NCI-H748 treated with DMSO at 0.1 percent for 48 hours (cell line): ENCODE measurements around the gene AOPEP.

ENCODE experiments used
- DNase-seq: peaks from one replicate; lab custom pipeline; 2025; lab: John Stamatoyannopoulos, UW

Gene AOPEP

DNA sequence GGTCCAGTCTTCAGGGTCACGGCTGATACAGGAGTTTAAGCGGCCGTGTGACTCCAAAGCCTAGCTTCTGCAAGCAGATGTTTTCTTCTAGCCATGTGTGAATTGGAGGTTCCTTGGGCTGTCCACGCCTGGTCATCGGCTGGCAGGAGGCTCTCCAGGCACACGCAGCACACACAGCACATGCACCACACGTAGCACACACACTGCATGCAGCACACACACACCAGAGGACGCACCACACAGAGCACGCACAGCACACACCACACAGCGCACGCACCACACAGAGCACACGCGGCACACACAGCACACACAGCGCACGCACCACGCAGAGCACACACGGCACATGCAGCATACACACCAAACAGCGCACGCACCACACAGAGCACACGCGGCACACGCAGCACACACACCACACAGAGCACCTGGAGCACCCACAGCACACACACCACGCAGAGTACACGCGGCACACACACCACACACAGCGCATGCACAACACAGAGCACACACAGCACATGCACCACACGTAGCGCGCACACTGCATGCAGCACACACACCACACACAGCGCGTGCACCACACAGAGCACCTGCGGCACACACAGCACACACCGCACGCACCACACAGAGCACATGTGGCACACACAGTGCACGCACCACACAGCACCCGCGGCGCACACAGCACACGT lies 356.7 kb downstream of the AOPEP start:
- DNase-seq: no peak

DNA sequence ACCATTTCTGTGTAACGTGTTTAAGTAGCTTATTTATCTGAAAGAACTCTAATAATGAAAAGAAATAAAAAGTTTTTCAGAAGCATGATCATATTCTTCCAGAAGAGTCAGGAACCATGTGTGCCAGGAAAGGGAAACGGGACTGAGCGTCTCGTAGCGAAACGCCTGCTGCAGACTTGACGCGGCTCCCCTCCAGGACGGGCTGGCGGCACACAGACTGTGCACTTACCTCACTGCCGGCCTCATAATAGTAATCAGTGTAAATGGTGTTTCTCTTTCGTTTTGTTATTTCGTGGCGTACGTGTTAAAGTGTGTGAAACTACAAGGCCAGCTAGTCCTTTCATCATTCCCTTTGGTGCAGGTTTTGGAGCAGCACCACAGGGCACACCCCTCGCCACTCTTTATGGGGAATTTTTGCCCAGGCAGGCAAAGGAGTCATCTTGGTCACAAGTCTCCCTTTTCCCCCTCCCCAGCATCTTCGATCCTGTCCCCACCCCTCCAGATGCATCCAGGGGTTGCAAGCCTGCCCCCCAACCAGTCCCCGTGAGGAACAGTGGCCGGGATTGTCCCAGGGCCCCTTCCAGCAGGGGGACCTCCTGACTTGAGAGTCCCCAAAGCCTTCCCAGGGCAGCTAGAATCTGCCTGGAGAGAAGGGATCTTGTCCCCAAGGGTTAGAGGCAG lies 357.9 kb downstream of the AOPEP start:
- DNase-seq: no peak

- no peak for DNase-seq
Measured at GRCh38 chr9:95085036-95085770, 358.7 kb downstream of the AOPEP start.

GRCh38 chr9:95085861-95086563 lies 359.5 kb downstream of the AOPEP start:
- DNase-seq: no peak

DNA sequence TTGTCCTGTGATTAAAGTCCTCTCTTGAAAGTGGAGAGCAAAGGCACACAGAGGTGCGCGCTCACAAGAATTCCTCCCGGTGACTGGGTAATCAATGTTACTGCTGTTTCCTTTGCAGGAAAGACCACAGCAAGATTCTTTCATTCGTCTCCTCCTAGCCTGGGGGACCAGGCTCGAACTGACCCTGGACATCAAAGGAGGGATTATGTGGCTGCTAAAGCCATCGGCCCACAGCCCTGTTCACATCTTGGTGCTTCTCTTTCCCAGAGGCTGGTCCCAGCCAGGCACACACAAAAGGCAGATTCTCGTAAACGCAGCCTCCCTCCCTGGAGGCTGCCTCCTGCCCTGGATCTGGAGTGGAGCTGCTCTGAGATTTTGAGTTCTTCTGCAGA lies 360.1 kb downstream of the AOPEP start:
- DNase-seq: no peak

GRCh38 chr9:95087659-95088242 lies 361.3 kb downstream of the AOPEP start:
- DNase-seq: no peak

DNA sequence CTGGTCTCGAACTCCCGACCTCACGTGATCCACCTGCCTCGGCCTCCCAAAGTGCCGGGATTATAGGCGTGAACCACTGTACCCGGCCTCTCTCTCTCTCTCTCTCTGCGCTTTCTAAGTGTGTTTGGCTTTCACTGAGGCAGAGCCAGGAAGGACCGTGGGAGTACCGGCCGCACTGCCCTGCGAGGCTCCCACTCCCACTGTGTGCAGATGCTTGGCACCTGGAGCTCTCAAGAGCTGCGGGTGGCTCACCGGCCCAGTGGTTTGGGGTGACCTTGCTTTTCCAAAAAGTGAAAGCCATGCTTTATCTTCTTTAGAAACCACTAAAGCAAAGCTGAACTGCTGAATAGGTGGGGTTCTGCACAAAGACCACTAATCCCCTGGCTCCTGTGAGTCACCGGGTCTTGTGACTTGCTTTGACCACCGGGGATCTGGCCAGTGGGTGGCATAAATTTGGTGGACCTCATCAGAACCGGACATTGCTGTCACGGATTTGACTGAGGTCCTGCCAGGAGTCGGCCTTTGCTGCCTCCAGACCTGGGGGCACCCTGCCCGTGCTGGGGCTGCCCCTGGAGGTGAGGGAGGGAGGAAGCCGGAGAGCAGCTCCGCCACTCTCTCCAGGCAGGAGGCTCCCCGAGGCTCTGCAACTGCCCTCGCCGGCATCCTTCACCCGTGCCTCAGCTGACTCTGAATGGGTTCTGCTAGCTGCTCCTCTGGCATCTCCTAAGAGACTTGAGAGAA lies 362.1 kb downstream of the AOPEP start:
- DNase-seq: no peak

DNA sequence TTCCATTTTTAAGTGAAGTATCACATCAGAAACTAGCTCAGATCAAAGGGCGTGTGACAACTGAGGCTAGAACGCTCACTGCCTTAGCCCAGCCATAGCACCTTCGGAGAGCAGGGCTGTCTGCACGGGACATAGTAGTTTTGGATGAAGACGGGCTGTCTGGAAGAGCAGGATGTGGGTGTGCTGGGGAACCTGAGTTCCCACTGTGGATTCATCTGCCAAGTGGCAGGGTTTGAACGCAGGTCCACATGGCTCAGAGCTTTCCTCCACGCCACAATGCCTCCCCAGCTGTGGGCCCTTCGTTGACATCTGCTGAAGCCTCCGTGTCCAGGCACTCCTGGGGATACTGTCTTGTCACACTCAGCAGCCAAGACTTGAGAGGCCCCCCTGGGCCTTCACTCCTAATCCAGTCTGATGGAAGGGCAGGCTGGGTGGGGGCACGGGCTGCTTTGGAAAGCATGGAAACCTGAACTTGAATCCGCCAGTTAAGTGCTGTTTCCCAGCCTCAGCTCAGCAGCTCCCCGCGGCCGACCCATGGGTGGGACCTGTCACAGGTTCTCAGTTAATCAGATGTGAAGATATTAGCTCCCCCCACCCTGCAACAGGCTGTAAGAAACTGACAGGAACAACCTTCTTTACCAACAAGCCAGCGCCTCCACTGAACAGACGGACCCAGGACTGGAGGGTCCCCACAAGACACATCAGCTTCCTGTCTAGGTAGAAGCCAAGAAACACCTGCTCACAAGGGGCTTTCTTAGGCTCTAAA lies 362.9 kb downstream of the AOPEP start:
- no peak for DNase-seq

DNA sequence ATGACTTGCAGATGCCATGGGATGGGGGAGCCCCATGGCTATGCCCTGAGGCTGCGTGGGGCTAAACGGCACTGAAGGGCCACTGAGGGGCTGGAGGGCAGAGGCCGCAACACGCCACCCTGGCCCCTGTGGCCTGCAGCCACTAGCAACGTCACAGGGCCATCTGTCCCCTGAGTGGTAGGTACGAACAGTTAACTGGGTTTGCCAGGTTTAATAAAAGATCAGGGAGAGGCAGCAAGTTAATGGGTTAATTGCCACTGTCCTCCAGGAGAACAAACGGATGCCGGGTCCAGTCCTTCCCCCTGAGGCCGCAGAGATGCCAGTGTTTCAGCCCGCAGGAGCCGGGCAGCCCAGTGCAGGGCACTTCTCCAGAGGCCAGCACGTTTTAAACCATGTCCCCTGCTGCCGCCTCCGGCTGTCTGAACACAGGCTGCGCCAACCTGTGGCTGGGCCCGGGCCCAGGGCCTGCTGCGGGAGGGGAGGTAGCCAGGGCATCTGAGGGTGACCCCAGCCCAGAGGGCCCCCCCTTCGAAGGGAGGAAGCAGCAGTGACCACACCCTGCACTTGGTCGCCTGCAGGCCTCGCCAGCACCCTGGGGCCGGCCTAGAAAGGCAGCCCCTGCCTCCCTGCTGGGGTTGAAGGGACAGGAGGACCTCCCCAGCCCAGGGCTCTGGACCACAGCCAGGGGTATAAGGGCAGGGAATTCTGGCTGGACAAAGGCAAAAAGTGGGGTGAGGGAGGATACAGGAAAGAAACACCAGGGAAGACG lies 363.7 kb downstream of the AOPEP start:
- DNase-seq: no peak

GRCh38 chr9:95090871-95091577 lies 364.5 kb downstream of the AOPEP start:
- no peak for DNase-seq

DNA sequence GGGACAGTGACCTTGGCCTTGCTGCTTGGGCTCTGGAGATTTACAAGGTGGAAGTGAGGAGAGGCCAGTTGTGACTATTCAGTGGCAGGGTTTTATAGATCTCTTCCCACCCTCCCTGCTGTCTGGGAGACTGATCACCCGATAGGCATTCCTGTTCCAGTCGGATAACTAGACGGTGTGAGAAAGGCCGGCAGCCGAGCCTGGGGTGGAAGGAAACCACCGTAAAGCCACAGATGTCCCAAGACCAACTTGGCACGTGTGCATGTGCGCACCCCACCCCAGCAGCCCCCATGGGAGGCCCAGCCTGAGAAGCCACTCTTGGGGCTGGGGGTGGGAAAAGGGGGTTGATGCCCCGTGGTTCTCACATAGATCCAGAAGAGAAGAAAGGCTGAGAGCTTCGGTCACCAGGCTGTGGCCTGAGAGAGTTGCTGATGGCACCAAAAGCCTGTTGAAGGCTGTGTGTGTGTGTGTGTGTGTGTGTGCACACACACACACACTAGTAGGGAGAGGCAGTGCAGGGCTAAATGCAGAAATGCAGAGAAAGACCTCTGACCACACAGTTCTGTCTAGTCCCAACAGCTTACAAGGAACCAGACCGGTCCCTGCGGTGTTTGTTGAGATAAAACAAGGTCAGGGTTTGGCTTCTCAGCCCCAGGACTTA lies 365.2 kb downstream of the AOPEP start:
- no peak for DNase-seq

GRCh38 chr9:95092262-95093072 lies 366.0 kb downstream of the AOPEP start:
- no peak for DNase-seq

GRCh38 chr9:95093586-95093985 lies 367.1 kb downstream of the AOPEP start:
- no peak for DNase-seq

DNA sequence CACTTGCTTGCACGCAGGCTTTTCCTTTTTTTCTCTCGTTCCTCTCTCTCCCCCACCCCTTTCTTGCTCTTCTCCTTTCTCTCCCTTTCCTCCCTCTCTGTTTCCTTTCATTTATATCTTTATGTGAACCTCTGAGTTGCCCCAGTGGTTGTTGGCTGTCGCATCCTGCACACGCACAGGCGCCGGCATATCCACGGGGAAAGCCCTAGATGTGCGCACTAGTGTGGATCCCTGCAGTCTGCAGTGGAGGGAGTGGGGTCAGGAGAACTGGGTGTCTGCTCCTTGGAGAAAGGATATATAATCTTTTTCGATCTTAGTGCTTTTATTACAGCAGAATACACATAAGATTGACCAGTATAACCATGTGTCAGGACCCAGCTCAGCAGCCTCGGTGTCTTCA lies 367.5 kb downstream of the AOPEP start:
- DNase-seq: no peak

DNA sequence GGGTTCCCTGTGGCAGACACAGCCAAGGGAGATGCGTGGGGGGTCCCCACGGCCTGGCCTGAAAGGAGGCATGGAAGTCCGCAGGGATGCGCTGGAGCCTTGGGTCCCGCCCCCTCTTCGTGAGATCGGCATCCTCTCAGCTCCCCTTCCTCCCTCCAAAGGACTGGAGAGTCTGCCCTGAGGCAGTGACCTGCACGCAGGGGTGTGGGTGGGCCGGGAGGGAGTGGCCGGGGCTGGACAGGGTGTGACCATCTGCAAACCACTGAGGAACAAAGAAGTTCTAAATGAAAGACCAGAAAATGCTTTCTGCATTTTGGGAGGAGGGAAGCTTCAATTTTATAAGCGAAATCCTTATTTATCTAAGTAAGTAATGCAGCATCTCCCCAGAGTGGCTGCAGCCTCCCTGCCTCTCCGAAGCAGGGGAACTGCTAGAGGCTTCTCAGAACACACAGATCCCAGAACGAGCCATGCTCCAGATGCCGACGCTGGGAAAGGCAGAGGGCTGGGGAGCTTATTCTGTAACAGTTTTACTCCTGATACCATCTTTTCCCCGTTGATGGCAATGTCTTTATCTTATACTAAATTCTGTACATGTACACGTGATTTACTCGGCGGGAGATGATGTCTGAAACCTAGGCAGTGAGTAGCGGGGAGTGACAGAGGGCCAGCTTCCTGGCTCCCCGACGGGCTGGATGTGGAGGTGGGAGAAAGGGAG lies 369.3 kb downstream of the AOPEP start:
- no peak for DNase-seq

GRCh38 chr9:95096381-95096780 lies 369.9 kb downstream of the AOPEP start:
- no peak for DNase-seq

DNA sequence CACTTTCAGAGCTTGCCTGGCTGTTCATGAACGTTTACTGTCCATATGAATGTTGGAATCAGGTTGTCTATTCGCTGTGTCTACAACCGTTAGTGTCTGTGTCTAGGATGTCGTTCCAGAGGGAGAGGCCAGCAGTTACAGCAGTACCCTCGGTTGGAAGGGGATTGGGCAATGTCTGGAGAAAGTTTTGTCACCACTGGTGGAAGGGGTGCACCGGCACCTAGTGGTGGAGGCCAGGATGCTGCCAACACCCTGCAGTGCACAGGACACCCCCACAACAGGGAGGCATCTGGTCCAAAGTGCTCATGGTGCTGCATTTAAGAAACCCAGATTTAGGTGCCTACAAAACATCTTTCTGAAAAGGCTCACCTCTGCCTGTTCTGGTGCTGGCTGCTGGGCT lies 370.3 kb downstream of the AOPEP start:
- DNase-seq: no peak
